Measurements from ENCODE around the gene RBBP5.

DNA sequence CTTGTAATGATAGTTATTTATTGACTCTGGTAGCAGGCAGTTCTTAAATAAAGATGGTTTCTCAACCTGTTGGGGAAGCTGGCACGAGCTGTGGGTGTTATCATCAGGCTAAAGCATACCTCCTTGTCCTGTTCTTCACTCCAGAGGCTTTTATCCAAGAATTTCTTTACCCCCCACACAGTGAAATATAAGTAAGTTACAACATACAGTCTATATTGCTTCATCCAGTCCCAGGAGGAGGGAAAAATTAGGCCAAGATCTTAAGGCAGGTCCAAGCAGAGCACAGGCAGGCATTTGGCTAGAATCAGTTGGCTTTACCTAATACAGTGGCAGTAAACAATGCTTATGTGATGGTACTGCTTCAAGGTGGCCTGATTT lies 43.9 kb downstream of the RBBP5 start:
- TF ChIP-seq CHD1 (IDR thresholded peaks at IDR 0.05; ENCODE audit: low read depth, low read length): no peak
- TF ChIP-seq, protein P1, sequence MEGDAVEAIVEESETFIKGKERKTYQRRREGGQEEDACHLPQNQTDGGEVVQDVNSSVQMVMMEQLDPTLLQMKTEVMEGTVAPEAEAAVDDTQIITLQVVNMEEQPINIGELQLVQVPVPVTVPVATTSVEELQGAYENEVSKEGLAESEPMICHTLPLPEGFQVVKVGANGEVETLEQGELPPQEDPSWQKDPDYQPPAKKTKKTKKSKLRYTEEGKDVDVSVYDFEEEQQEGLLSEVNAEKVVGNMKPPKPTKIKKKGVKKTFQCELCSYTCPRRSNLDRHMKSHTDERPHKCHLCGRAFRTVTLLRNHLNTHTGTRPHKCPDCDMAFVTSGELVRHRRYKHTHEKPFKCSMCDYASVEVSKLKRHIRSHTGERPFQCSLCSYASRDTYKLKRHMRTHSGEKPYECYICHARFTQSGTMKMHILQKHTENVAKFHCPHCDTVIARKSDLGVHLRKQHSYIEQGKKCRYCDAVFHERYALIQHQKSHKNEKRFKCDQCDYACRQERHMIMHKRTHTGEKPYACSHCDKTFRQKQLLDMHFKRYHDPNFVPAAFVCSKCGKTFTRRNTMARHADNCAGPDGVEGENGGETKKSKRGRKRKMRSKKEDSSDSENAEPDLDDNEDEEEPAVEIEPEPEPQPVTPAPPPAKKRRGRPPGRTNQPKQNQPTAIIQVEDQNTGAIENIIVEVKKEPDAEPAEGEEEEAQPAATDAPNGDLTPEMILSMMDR (conservative IDR thresholded peaks at IDR 0.05; ENCODE audit: low read depth, low read length): no peak
- TF ChIP-seq RAD21 (IDR thresholded peaks at IDR 0.05; ENCODE audit: low read length): no peak
- TF ChIP-seq MXI1 (IDR thresholded peaks at IDR 0.05; ENCODE audit: borderline replicate concordance, low read depth, low read length): no peak
- TF ChIP-seq RFX5 (IDR thresholded peaks at IDR 0.05; ENCODE audit: low read depth, low read length): no peak
- TF ChIP-seq CEBPB (IDR thresholded peaks at IDR 0.05; ENCODE audit: low read depth, low read length): no peak
- TF ChIP-seq POLR2A (IDR thresholded peaks at IDR 0.05; ENCODE audit: low read depth, low read length): no peak

All from IMR-90 (cell line).